H1 (cell line): ENCODE data around the gene CDCA4. TPM values are rescaled to one million over a fixed set of nuclear protein-coding genes. Genes with fewer than 3 reads are reported as not detected.

ENCODE experiments used
- CTCF ChIA-PET: fragments of 300-600 bp; sonication (Branson Sonifier 250); formaldehyde crosslinking; loops from one replicate; lab custom pipeline; 2021; ENCODE audit not compliant: partially characterized antibody; lab: Charles Lee
- POLR2A ChIA-PET: fragments of 300-600 bp; sonication (Branson Sonifier 250); formaldehyde crosslinking; loops from one replicate; lab custom pipeline; 2021; ENCODE audit warnings: inconsistent platforms; ENCODE audit not compliant: partially characterized antibody; lab: Charles Lee
- DNase-seq, 2 experiments: peaks; one replicate each; pipeline versions ENCODE4 v3.0.0 to v3.0.0-alpha.2; 2010 to 2022; ENCODE audit warnings: low spot score in 2 of 2, low read depth in 1 of 2, mixed read lengths in 1 of 2
- FAIRE-seq: peaks from 2 replicates; lab custom pipeline; 2011; peaks lifted over from hg19 to GRCh38; lab: Jason Lieb, UNC
- H2AFZ ChIP-seq: 2 replicates; pipeline ENCODE4 v1.8.1; 2012; ENCODE audit warnings: low read length, inconsistent platforms
- H2AK5ac ChIP-seq: 2 replicates; pipeline ENCODE4 v1.6.1; 2013; ENCODE audit warnings: low read depth, low read length
- H2BK120ac ChIP-seq: replicated peaks from 2 replicates; pipeline ENCODE3; 2013; ENCODE audit warnings: low read depth, low read length, inconsistent platforms
- H2BK12ac ChIP-seq: 2 replicates; pipeline ENCODE4 v1.6.1; 2013; ENCODE audit warnings: low read depth, low read length
- H2BK15ac ChIP-seq: 2 replicates; pipeline ENCODE4 v1.6.1; 2013; ENCODE audit warnings: low read length
- H2BK20ac ChIP-seq: 2 replicates; pipeline ENCODE4 v1.6.1; 2013; ENCODE audit warnings: low read length
- H2BK5ac ChIP-seq: 2 replicates; pipeline ENCODE4 v1.6.1; 2013; ENCODE audit warnings: low read depth, low read length
- H3K14ac ChIP-seq: 2 replicates; pipeline ENCODE4 v1.6.1; 2013; ENCODE audit warnings: inconsistent platforms; ENCODE audit not compliant: insufficient read length
- H3K18ac ChIP-seq: 2 replicates; pipeline ENCODE4 v1.6.1; 2013; ENCODE audit warnings: low read length; ENCODE audit errors: extremely low read depth
- H3K23ac ChIP-seq: 2 replicates; pipeline ENCODE4 v1.6.1; 2013; ENCODE audit warnings: inconsistent platforms; ENCODE audit not compliant: insufficient read length
- H3K23me2 ChIP-seq: 2 replicates; pipeline ENCODE4 v1.6.1; 2013; ENCODE audit warnings: low read depth, low read length
- H3K27ac ChIP-seq: 2 replicates; pipeline ENCODE4 v1.6.1; 2011; ENCODE audit warnings: low read depth, low read length, inconsistent platforms
- H3K27me3 ChIP-seq, 4 experiments: replicated peaks in 1 of 4; 1 replicate in 1 of 4; 2 replicates in 3 of 4; pipeline versions ENCODE4 v1.6.1 to v1.8.1; 2011 to 2013; ENCODE audit warnings: low read length in 3 of 4, mild to moderate bottlenecking in 3 of 4, inconsistent platforms in 2 of 4, mixed read lengths in 2 of 4, moderate library complexity in 1 of 4; ENCODE audit not compliant: control insufficient read depth in 3 of 4, insufficient read depth in 3 of 4; ENCODE audit errors: extremely low read depth in 1 of 4
- H3K36me3 ChIP-seq, 4 experiments: 2 replicates each; pipeline versions ENCODE4 v1.6.1 to v1.8.1; 2011 to 2013; ENCODE audit warnings: mild to moderate bottlenecking in 4 of 4, low read length in 3 of 4, moderate library complexity in 2 of 4, control low read depth in 1 of 4, inconsistent platforms in 1 of 4; ENCODE audit not compliant: insufficient read depth in 4 of 4, control insufficient read depth in 2 of 4
- H3K4ac ChIP-seq: replicated peaks from 2 replicates; pipeline ENCODE3; 2013; ENCODE audit warnings: low read length, low read depth, mixed read lengths, inconsistent platforms; ENCODE audit not compliant: insufficient read length
- H3K4me1 ChIP-seq, 4 experiments: replicated peaks in 1 of 4; 1 replicate in 1 of 4; 2 replicates in 3 of 4; pipeline versions ENCODE4 v1.6.1 to v1.8.1; 2011 to 2013; ENCODE audit warnings: low read length in 3 of 4, inconsistent platforms in 2 of 4, mixed read lengths in 1 of 4; ENCODE audit not compliant: insufficient read depth in 4 of 4, control insufficient read depth in 3 of 4
- H3K4me2 ChIP-seq, 2 experiments: 2 replicates each; pipeline versions ENCODE4 v1.6.1 to v1.8.1; 2011 to 2013; ENCODE audit warnings: low read depth in 2 of 2, low read length in 2 of 2, control low read depth in 1 of 2, inconsistent platforms in 1 of 2, mild to moderate bottlenecking in 1 of 2; ENCODE audit not compliant: insufficient read depth in 1 of 2
- H3K4me3 ChIP-seq, 4 experiments: fragments of 200-600, 300-600 bp in 1 of 4; sonication (generic), shearing (Covaris generic), sonication (Bioruptor Twin) in 1 of 4; 2 replicates each; pipeline versions ENCODE4 v1.5.1 to v1.8.1; 2011 to 2016; ENCODE audit warnings: low read length in 4 of 4, low read depth in 3 of 4, control low read depth in 2 of 4, inconsistent platforms in 2 of 4, mild to moderate bottlenecking in 2 of 4, mixed read lengths in 1 of 4, moderate library complexity in 1 of 4; ENCODE audit not compliant: insufficient read depth in 2 of 4; ENCODE audit errors: extremely low read depth in 1 of 4
- H3K56ac ChIP-seq: replicated peaks from 2 replicates; pipeline ENCODE3; 2013; ENCODE audit warnings: low read depth, mild to moderate bottlenecking, mixed read lengths, low read length, inconsistent platforms; ENCODE audit not compliant: insufficient read length
- H3K79me1 ChIP-seq: 2 replicates; pipeline ENCODE4 v1.6.1; 2013; ENCODE audit warnings: low read depth, low read length, control low read depth
- H3K79me2 ChIP-seq, 2 experiments: 2 replicates each; pipeline versions ENCODE4 v1.6.1 to v1.8.1; 2012 to 2013; ENCODE audit warnings: low read length in 2 of 2, mild to moderate bottlenecking in 2 of 2, inconsistent platforms in 1 of 2; ENCODE audit not compliant: insufficient read depth in 2 of 2, control insufficient read depth in 1 of 2
- H3K9ac ChIP-seq, 4 experiments: replicated peaks in 1 of 4; 1 replicate in 1 of 4; 2 replicates in 3 of 4; pipeline versions ENCODE4 v1.6.1 to v1.8.1; 2011 to 2013; ENCODE audit warnings: low read depth in 3 of 4, low read length in 3 of 4, control low read depth in 2 of 4, mild to moderate bottlenecking in 2 of 4, moderate library complexity in 2 of 4, inconsistent platforms in 1 of 4; ENCODE audit errors: extremely low read depth in 1 of 4
- H3K9me3 ChIP-seq, 2 experiments: 2 replicates each; pipeline versions ENCODE4 v1.6.1 to v1.8.1; 2012 to 2013; ENCODE audit warnings: mild to moderate bottlenecking in 2 of 2, moderate library complexity in 2 of 2, control low read depth in 1 of 2, inconsistent platforms in 1 of 2, low read depth in 1 of 2, low read length in 1 of 2, mixed read lengths in 1 of 2; ENCODE audit not compliant: insufficient read depth in 2 of 2
- H4K20me1 ChIP-seq, 2 experiments: replicated peaks in 1 of 2; 2 replicates each; pipeline versions ENCODE3 to v1.8.1; 2011 to 2013; ENCODE audit warnings: inconsistent platforms in 2 of 2, low read length in 2 of 2, mild to moderate bottlenecking in 1 of 2; ENCODE audit not compliant: insufficient read depth in 2 of 2, control insufficient read depth in 1 of 2
- H4K5ac ChIP-seq: 2 replicates; pipeline ENCODE4 v1.6.1; 2013; ENCODE audit warnings: low read length, low read depth, mixed read lengths, inconsistent platforms; ENCODE audit not compliant: insufficient read length
- H4K8ac ChIP-seq: 2 replicates; pipeline ENCODE4 v1.8.0; 2013; ENCODE audit warnings: mild to moderate bottlenecking, moderate library complexity, low read length, inconsistent platforms; ENCODE audit not compliant: insufficient read depth; ENCODE audit errors: extremely low read depth
- H4K91ac ChIP-seq: replicated peaks from 2 replicates; pipeline ENCODE3; 2013; ENCODE audit warnings: low read length, mixed read lengths, inconsistent platforms; ENCODE audit not compliant: insufficient read length
- ATF2 ChIP-seq: IDR thresholded peaks from 2 replicates; pipeline ENCODE4 v1.6.1; 2012; ENCODE audit warnings: low read length, inconsistent platforms
- BRCA1 ChIP-seq: IDR thresholded peaks from 2 replicates; pipeline ENCODE4 v1.6.1; 2012; ENCODE audit warnings: low read depth, low read length, improper control_type of control experiment
- FOSL1 ChIP-seq: IDR thresholded peaks from 2 replicates; pipeline ENCODE4 v1.6.1; 2011; ENCODE audit warnings: mild to moderate bottlenecking, low read depth, low read length, moderate library complexity; ENCODE audit not compliant: insufficient read depth
- GABPA ChIP-seq: IDR thresholded peaks from 2 replicates; pipeline ENCODE4 v1.6.1; 2011; ENCODE audit warnings: mild to moderate bottlenecking, low read length, moderate library complexity, borderline replicate concordance; ENCODE audit not compliant: insufficient read depth
- PHF8 ChIP-seq: fragments of 200-600 bp; sonication (generic); conservative IDR thresholded peaks from 2 replicates; pipeline ENCODE4 v1.7.1; 2012; ENCODE audit warnings: low read depth, mild to moderate bottlenecking, inconsistent platforms, low read length, moderate library complexity
- RFX5 ChIP-seq: IDR thresholded peaks from 2 replicates; pipeline ENCODE4 v1.6.1; 2011; ENCODE audit warnings: low read depth, low read length, improper control_type of control experiment, borderline replicate concordance
- WGBS, 2 experiments: shearing (Covaris generic) in 1 of 2; methylation state at CpG; one replicate each; pipeline versions ENCODE4 v1.1.6 to v1.1.7; 2013 to 2015; ENCODE audit warnings: low lambda C conversion rate in 2 of 2, mixed read lengths in 2 of 2, inconsistent platforms in 1 of 2, low coverage in 1 of 2, missing lambda C conversion rate in 1 of 2; ENCODE audit not compliant: insufficient replicate concordance in 2 of 2, insufficient coverage in 1 of 2, insufficient read length in 1 of 2; ENCODE audit errors: extremely low coverage in 1 of 2, missing lambda C conversion rate in 1 of 2; 5-methylcytosine and 5-hydroxymethylcytosine counted together
- polyA plus RNA-seq, 7 experiments: library from polyadenylated mRNA; depleted of rRNA in 3 of 7; stranded (reverse) in 5 of 7; unstranded in 2 of 7; fragments of >200 nt in 5 of 7; fragments of 200-250 nt in 2 of 7; gene quantifications; 1 replicate in 5 of 7; 2 replicates in 1 of 7; 4 replicates in 1 of 7; pipeline versions ENCODE4 v1.2.1 to v1.2.3, GENCODE V29; 2011 to 2013; ENCODE audit warnings: missing spikeins in 2 of 7, mixed read lengths in 2 of 7
- total RNA-seq: library from RNA; stranded (reverse); fragmentation: NEBNext Ultra II Directional; extraction: Animal tissue kit (Norgen Biotek cat#: 25700); gene quantifications from 2 replicates; pipeline ENCODE4 v1.2.1, GENCODE V29; 2021

The CDCA4 gene
- total and polyA plus RNA-seq, 2 of the 8 experiments (the other 6 are each of a cell fraction or from before 2014, with no cell fraction given) = 49.9 to 62.4 TPM

- FAIRE-seq = no peak
- H3K79me2 ChIP-seq = no peaks in the 10 kb centered on the region
- TF ChIP-seq BRCA1 = no peak
- TF ChIP-seq PHF8 = no peak
- TF ChIP-seq ATF2 = no peak
- no peak for TF ChIP-seq GABPA
- no peak for TF ChIP-seq FOSL1
- no peak for TF ChIP-seq RFX5
Observed at GRCh38 chr14:104974146-104974541, 46.7 kb downstream of the CDCA4 start.

More at GRCh38 chr14:104974146-104974541, 46.7 kb downstream of the CDCA4 start:
- no peak overlapping the region for H2AFZ ChIP-seq
- no peak overlapping the region for H3K4ac ChIP-seq
- H2BK5ac ChIP-seq = no peak overlapping the region
- H3K23me2 ChIP-seq = peaks cover 8% of the 10 kb centered on the region; the same call in 1 of the 2 replicates
- no peak overlapping the region for H3K9ac ChIP-seq
- DNase-seq = no peak
- H4K20me1 ChIP-seq = peaks cover 4 to 5% of the 10 kb centered on the region in 2 experiments
- no peak overlapping the region for H3K4me3 ChIP-seq
- H3K23ac ChIP-seq = no peak overlapping the region
- no peaks in the 10 kb centered on the region for H3K9me3 ChIP-seq
- H3K14ac ChIP-seq = no peak overlapping the region
- H3K27me3 ChIP-seq = peaks cover 18 to 25% (median 24%) of the 10 kb centered on the region in 4 experiments
- no peak overlapping the region for H4K5ac ChIP-seq
- H3K4me1 ChIP-seq = peaks cover 0 to 14% (median 10%) of the 10 kb centered on the region in 4 experiments; a peak in 5 of 7 replicates
- ChIA-PET CTCF (interaction anchor here (0.8 to 11.5 kb wide), 10 partner anchors 32 to 108 kb away, joined by 3 to 161 read pairs (median 4); no protein-coding TSS in a partner anchor), POLR2A (no interaction called here)
- 79% methylated on average over 13 of the region's 13 CpGs; no CpG with 5 or more reads in 1 of the 2 experiments for WGBS, 2 experiments
- H3K27ac ChIP-seq = no peak overlapping the region
- H4K8ac ChIP-seq = peak overlapping the region; percentile 21; the same call in 1 of the 2 replicates
- H2BK15ac ChIP-seq = no peak overlapping the region; the same call in 1 of the 2 replicates
- H3K18ac ChIP-seq = no peak overlapping the region
- H2BK20ac ChIP-seq = no peak overlapping the region
- no peaks in the 10 kb centered on the region for H3K36me3 ChIP-seq
- H2BK12ac ChIP-seq = no peak overlapping the region
- no peaks in the 10 kb centered on the region for H3K79me1 ChIP-seq
- no peak overlapping the region for H2BK120ac ChIP-seq
- H4K91ac ChIP-seq = no peak overlapping the region
- no peak overlapping the region for H3K56ac ChIP-seq
- H2AK5ac ChIP-seq = no peak overlapping the region
- H3K4me2 ChIP-seq = no peak overlapping the region
